GM12872 (cell line): Measurements from ENCODE around the gene ODAM.
"Not testable (repeated sequence)": the region's sequence is repeated elsewhere in the genome, so short reads cannot be mapped to it uniquely, and the experiment has no call there.

Experiments
- TF ChIP-seq, protein P1 (sequence below): IDR thresholded peaks from 3 replicates; pipeline ENCODE4 v1.5.1; 2011; ENCODE audit warnings: low read depth, mild to moderate bottlenecking, low read length, moderate library complexity; ENCODE audit not compliant: insufficient read depth

The ODAM gene

DNA sequence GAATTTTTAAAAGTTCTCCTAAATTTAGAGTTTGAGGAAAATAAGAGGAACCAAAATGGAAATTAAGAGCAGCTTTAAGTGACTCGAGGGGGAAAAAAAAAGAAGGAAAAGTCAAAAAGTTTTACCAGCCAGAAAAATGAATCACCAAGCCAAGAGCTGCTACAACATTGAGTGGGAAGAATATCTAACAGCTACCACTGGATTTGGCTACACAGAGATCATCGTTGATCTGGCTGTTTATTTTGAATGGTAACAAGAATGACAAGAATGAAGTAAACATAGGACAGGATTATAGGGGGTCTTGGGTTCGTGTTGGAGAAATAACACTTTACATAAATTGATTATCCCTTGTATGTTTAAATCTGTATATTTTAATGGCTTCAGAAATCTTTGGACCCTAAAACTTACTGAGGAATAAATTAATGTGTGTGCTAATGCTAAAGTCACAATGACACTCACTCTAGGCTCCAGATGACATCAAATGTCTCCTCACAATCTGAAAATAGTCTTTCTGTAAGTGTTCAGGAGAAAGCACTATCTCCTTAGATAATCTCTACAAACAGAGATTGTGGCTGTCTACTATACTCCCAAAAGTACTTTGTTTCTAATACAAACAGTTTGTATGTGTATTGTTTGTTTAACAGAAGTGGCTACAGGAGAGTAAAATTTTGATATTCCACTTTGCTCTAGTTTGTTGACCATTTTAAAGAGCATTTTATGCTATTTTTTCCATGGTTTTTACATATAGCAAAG lies 43.8 kb downstream of the ODAM start:
- TF ChIP-seq, protein P1, sequence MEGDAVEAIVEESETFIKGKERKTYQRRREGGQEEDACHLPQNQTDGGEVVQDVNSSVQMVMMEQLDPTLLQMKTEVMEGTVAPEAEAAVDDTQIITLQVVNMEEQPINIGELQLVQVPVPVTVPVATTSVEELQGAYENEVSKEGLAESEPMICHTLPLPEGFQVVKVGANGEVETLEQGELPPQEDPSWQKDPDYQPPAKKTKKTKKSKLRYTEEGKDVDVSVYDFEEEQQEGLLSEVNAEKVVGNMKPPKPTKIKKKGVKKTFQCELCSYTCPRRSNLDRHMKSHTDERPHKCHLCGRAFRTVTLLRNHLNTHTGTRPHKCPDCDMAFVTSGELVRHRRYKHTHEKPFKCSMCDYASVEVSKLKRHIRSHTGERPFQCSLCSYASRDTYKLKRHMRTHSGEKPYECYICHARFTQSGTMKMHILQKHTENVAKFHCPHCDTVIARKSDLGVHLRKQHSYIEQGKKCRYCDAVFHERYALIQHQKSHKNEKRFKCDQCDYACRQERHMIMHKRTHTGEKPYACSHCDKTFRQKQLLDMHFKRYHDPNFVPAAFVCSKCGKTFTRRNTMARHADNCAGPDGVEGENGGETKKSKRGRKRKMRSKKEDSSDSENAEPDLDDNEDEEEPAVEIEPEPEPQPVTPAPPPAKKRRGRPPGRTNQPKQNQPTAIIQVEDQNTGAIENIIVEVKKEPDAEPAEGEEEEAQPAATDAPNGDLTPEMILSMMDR, result no peak

DNA sequence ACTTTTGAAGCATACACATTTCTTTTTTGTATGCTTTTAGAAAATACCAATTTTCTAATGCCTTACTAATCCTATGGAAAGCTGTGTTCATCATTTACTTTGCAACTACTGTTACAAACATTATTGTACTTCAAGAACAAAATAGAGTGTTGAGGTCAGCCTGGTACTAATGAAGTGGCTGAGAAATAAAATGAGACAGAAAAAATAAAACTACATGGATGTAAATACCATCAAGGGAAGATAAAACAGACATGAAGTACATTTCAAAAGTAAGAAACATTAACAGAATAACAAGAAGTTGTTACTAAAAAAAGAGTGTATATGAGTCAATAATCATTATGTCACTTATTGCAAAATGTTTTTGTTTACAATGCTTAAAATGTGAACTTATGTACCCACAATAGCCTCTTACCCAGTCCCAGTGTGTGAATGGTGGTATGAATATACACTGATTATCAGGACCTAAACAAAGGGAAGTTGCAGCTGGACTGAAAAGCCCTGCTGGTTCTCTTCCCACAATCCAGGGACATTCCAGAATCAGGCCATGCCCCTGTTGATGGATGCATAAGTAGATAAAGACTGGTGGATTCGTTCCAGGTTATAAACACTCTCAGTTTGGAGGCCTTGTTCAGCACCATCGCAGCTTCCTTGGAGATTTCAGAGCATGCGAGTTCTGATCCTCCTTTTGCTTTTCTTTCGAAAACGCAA lies 44.5 kb downstream of the ODAM start:
- TF ChIP-seq, protein P1, result no peak

DNA sequence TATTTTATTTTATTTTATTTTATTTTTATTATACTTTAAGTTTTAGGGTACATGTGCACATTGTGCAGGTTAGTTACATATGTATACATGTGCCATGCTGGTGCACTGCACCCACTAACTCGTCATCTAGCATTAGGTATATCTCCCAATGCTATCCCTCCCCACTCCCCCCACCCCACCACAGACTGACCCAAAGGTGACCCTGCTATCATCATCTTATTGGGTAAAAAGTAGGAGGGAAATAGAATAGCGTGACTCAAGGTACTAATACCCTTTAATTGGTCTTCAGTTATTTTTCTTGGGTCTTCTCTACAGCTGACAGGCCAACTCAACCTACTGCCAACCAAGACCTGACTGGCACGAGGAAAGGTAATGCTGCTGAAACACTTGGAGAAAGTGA lies 46.8 kb downstream of the ODAM start, which contains the start of gene CSN3:
CSN3 (plus strand) TSS at position 301 of the 400 bp plus-strand sequence. CDS start 2,223 bp downstream, outside the sequence.
- TF ChIP-seq, protein P1, result not testable (repeated sequence)

DNA sequence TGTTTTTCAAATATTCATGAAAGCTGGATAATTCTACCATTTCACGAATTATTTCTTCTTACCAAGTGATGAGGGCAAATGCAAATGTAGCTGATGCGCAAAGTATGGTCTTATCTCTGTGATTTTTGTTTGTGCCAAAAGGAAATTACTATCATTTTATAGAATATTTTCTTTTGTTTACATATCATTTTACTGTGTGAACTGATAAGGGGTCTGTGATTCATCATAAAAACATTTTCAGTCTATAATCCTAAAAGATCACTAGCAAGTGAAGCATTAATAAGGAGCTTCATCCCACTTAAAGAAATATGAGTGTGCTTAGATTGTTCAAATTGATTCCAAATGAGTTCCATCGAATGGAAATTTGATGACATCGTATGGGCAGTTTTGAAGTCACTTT lies 47.6 kb downstream of the ODAM start:
- TF ChIP-seq, protein P1, result no peak

DNA sequence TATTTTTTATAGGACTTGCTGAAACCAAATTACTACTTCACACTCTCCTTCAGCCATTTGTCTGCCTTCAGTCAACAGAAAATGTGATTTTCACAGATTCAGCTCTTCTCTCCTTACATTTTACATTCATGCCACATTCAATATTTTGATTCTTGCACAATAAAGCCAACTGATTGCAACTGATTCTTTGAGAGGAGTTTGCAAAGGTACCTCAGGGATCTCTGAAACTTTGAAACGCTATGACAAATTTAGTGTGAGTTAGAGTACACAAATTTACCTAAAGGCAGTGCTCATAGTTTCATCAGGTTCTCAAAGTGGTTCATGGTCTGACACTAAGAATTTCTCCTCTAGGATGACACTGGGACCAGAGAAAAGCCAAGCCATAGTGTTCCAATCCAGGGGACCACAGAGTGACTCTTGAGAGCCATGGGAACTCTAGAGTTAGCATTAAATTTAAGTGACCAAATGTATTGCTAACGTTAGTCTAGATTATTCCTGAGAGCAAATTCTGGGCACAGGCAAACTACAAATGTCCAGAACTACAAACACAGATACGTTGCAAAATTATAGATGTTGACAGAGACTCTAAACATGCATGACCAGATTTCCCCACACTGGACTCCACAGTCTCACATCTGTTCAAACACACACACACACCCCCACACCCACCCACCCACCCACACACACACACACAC lies 55.9 kb downstream of the ODAM start:
- TF ChIP-seq, protein P1, result no peak

DNA sequence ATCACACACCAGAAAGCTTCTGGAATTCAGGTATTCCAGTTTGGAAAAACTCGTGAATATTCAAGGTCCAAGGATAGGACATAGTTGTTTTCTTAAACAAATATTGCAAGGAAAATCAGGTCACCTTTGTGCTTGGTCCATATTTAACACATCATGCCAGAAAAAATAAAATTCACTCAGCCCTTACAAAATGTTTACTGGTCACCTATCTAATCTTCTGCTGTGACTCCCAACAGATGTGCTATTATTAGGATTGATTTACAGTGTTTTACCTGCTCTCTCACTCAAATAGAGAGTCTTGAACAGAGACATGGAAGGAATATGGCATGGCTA lies 56.4 kb downstream of the ODAM start:
- TF ChIP-seq, protein P1, result no peak
